Renal pelvis (tissue), 4 donors: ENCODE results near the gene DOCK3. TPM values are rescaled to one million over a fixed set of nuclear protein-coding genes. Genes with fewer than 3 reads are reported as not detected.

Experiments used
- DNase-seq: peaks from one replicate; pipeline ENCODE4 v3.0.0-alpha.2; 2013
- polyA plus RNA-seq, 3 donors: library from polyadenylated mRNA; unstranded; fragments of 120-200 nt; gene quantifications; one replicate each; pipeline ENCODE4 v1.2.1, GENCODE V29; 2013; ENCODE audit not compliant: insufficient read length in 3 of 3

The DOCK3 gene
- polyA plus RNA-seq, 3 donors: 1.2 to 2.1 (median 2.0) TPM

DNA sequence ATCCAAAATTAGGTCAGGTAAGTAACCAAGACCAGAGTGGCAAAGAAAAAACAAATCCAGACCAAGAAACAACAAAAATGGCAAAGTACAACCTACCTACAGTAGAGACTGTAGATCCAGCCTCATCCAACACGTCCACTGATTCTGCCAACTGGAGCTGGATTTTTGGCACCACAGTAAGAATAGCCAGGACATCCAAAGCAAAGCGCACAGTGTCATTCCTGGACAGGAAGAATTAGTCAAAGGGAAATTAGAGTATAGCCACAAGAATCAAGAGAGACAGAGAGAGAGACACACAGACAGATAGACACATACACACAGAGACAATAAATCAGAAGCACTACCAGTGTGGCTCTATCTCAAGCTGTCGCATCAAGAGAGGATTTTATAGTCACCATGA lies 747.5 kb downstream of the DOCK3 start:
- no peak for DNase-seq

DNA sequence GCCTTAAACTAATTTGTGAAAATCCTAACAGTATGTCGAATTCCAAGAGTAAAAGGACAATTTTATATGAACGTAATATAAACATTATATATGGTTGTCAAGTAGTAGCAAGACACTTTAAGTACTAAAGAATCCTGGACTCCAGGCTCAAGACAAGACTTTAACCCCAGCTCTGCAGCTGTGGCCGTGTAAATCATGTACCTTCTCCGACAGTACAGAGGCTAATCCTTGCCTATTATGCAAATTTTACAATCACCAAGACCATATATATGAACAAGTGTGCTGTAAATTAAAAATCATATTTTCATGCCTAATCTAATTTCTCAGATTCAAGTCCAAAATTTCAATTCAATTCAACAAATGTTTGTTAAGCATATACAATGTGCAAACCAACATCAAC lies 752.2 kb downstream of the DOCK3 start:
- DNase-seq: no peak

DNA sequence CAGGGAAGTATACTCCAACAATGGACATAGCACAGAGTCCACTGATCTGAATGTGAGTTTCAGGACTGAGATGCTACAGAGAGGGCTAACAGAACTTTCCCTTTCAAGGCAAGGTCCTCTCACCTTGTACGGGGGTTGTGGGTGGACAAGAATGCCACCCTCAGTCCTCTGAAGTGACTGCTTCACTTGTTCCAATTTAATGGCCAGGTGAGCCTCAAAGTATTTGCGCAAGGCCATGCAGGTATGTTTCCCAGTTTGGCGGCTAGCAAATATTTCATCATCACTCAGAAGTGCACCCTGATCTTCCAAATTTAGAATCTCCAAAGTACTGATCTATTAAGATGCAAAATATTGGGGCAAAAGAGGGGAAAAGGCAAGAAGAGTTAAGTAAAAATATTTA lies 754.4 kb downstream of the DOCK3 start:
- DNase-seq: no peak

Other genes starting within 250 kb of the DOCK3 start
- 10 to 100 TPM; 17.2 to 18.3 (median 17.9) TPM for gene CACNA2D2, start 171.3 kb upstream of the DOCK3 start, polyA plus RNA-seq
- 10 to 100 TPM; 15.7 to 21.2 (median 16.9) TPM for gene C3orf18, start 107.2 kb upstream of the DOCK3 start, polyA plus RNA-seq
- gene HEMK1, start 105.4 kb upstream of the DOCK3 start, polyA plus RNA-seq: 10 to 100 TPM; 24.0 to 33.4 (median 27.9) TPM
- 10 to 100 TPM; 30.8 to 43.8 (median 34.4) TPM for gene CISH, start 63.2 kb upstream of the DOCK3 start, polyA plus RNA-seq
- gene MAPKAPK3, start 57.8 kb upstream of the DOCK3 start, polyA plus RNA-seq: 10 to 100 TPM; 37.8 to 62.0 (median 61.0) TPM